Endothelial cell of umbilical vein (primary cell): ENCODE results near the gene PDSS2. TPM values are rescaled to one million over a fixed set of nuclear protein-coding genes. Genes with fewer than 3 reads are reported as not detected.

Source experiments
- BruUV-seq: library from RNA; stranded (reverse); fragments of 400-500 nt; replicated peaks from 2 replicates; lab custom pipeline; 2021; lab: Mats Ljungman, UMichigan
- CTCF ChIA-PET: fragments of 300-600, 350-600 bp; sonication (Branson Sonifier 250); formaldehyde crosslinking; loops from one replicate; lab custom pipeline; 2021; ENCODE audit warnings: antibody characterized with exemption, inconsistent platforms; lab: Charles Lee
- POLR2A ChIA-PET: fragments of 300-600, 350-600 bp; sonication (Branson Sonifier 250); formaldehyde crosslinking; loops from one replicate; lab custom pipeline; 2021; ENCODE audit warnings: antibody characterized with exemption, inconsistent platforms; lab: Charles Lee
- DNase-seq: peaks from one replicate; pipeline ENCODE4 v3.0.0-alpha.2; 2011; ENCODE audit warnings: low read depth, low spot score
- FAIRE-seq: peaks from 2 replicates; lab custom pipeline; 2011; peaks lifted over from hg19 to GRCh38; lab: Jason Lieb, UNC
- H2AFZ ChIP-seq: 2 replicates; pipeline ENCODE4 v1.6.0; 2012; ENCODE audit warnings: low read depth, low read length, control low read depth, inconsistent platforms
- H3K27ac ChIP-seq: 2 replicates; pipeline ENCODE4 v1.5.1; 2011; ENCODE audit warnings: low read depth, mild to moderate bottlenecking, control low read depth, low read length, moderate library complexity; ENCODE audit not compliant: insufficient read depth
- H3K27me3 ChIP-seq, 2 experiments: 2 replicates each; pipeline versions ENCODE4 v1.6.0 to v1.6.1; 2011; ENCODE audit warnings: low read length in 2 of 2, mixed read lengths in 1 of 2; ENCODE audit not compliant: control insufficient read depth in 2 of 2, insufficient read depth in 2 of 2
- H3K36me3 ChIP-seq, 2 experiments: 2 replicates in 1 of 2; 3 replicates in 1 of 2; pipeline ENCODE4 v1.5.1; 2011; ENCODE audit warnings: low read length in 2 of 2, mild to moderate bottlenecking in 1 of 2, moderate library complexity in 1 of 2; ENCODE audit not compliant: control insufficient read depth in 2 of 2, insufficient read depth in 2 of 2; ENCODE audit errors: extremely low read depth in 1 of 2
- H3K4me1 ChIP-seq: 3 replicates; pipeline ENCODE4 v1.5.1; 2011; ENCODE audit warnings: mild to moderate bottlenecking, low read length; ENCODE audit not compliant: control insufficient read depth, insufficient read depth; ENCODE audit errors: extremely low read depth
- H3K4me2 ChIP-seq: 2 replicates; pipeline ENCODE4 v1.6.1; 2011; ENCODE audit warnings: low read length, control low read depth, mixed read lengths; ENCODE audit not compliant: insufficient read depth
- H3K4me3 ChIP-seq, 3 experiments: fragments of 200-600 bp in 1 of 3; sonication (generic), shearing (Covaris generic) in 1 of 3; replicated peaks in 1 of 3; 2 replicates each; pipeline ENCODE4 v1.5.1; 2011 to 2016; ENCODE audit warnings: control low read depth in 3 of 3, low read length in 3 of 3, mild to moderate bottlenecking in 2 of 3, inconsistent platforms in 1 of 3, low read depth in 1 of 3, moderate library complexity in 1 of 3; ENCODE audit not compliant: insufficient read depth in 1 of 3
- H3K79me2 ChIP-seq: 2 replicates; pipeline ENCODE4 v1.6.0; 2012; ENCODE audit warnings: low read length, inconsistent platforms; ENCODE audit not compliant: control insufficient read depth, insufficient read depth
- H3K9ac ChIP-seq: replicated peaks from 2 replicates; pipeline ENCODE3; 2011; ENCODE audit warnings: low read length, control low read depth; ENCODE audit not compliant: insufficient read depth; ENCODE audit errors: extremely low read depth
- H3K9me1 ChIP-seq: replicated peaks from 3 replicates; pipeline ENCODE4 v1.6.0; 2011; ENCODE audit warnings: mild to moderate bottlenecking, low read length; ENCODE audit not compliant: control insufficient read depth, insufficient read depth; ENCODE audit errors: extremely low read depth
- H3K9me3 ChIP-seq: replicated peaks from 2 replicates; pipeline ENCODE4 v1.5.1; 2012; ENCODE audit warnings: low read length, inconsistent platforms; ENCODE audit not compliant: control insufficient read depth, insufficient read depth
- H4K20me1 ChIP-seq: replicated peaks from 2 replicates; pipeline ENCODE3; 2011; ENCODE audit warnings: mild to moderate bottlenecking, low read length; ENCODE audit not compliant: control insufficient read depth, insufficient read depth; ENCODE audit errors: extremely low read depth
- EZH2 ChIP-seq: IDR thresholded peaks from 2 replicates; pipeline ENCODE4 v1.6.1; 2012; ENCODE audit warnings: borderline replicate concordance, low read depth, mild to moderate bottlenecking, moderate library complexity, low read length, inconsistent platforms; ENCODE audit not compliant: severe bottlenecking
- FOS ChIP-seq: IDR thresholded peaks from 2 replicates; pipeline ENCODE4 v1.6.1; 2011; ENCODE audit warnings: mild to moderate bottlenecking, low read length, moderate library complexity, borderline replicate concordance; ENCODE audit not compliant: insufficient read depth
- GATA2 ChIP-seq: IDR thresholded peaks from 2 replicates; pipeline ENCODE4 v1.7.0; 2011; ENCODE audit warnings: low read depth, mild to moderate bottlenecking, moderate library complexity, mixed read lengths, low read length; ENCODE audit not compliant: insufficient read length, insufficient read depth
- JUN ChIP-seq: IDR thresholded peaks from 2 replicates; pipeline ENCODE4 v1.6.1; 2011; ENCODE audit warnings: borderline replicate concordance, low read depth; ENCODE audit not compliant: insufficient read length, insufficient read depth
- MYC ChIP-seq: IDR thresholded peaks from one replicate; pipeline ENCODE4 v1.6.1; 2011; ENCODE audit warnings: mild to moderate bottlenecking, low read depth, low read length
- POLR2A ChIP-seq: IDR thresholded peaks from 2 replicates; pipeline ENCODE4 v1.6.1; 2012; ENCODE audit warnings: low read depth, mild to moderate bottlenecking, control low read depth, low read length
- POLR2AphosphoS5 ChIP-seq: IDR thresholded peaks from 2 replicates; pipeline ENCODE4 v1.6.1; 2012; ENCODE audit warnings: low read depth, mild to moderate bottlenecking, control low read depth, low read length, moderate library complexity; ENCODE audit not compliant: insufficient read depth
- dilution Hi-C: fragments of 300-500 bp; cut with MboI; formaldehyde crosslinking; loops from one replicate; pipeline ENCODE4 v1.15.0; 2019; ENCODE audit warnings: low sequenced_read_pairs; ENCODE audit not compliant: extremely low pct_ligation_motif_present
- intact Hi-C: fragments of 100-400 bp; cut with micrococcal nuclease; formaldehyde crosslinking; loops from one replicate; pipeline ENCODE4 v1.10.0; 2022
- polyA plus RNA-seq, 4 experiments: library from polyadenylated mRNA; depleted of rRNA in 3 of 4; stranded (reverse) in 3 of 4; unstranded in 1 of 4; fragments of >200 nt; gene quantifications; 2 replicates each; pipeline versions ENCODE4 v1.2.1 to v1.2.3, GENCODE V29; 2011 to 2012; ENCODE audit warnings: missing spikeins in 1 of 4
- total RNA-seq: library from RNA; stranded (reverse); gene quantifications from 2 replicates; pipeline ENCODE4 v1.2.3, GENCODE V29; 2021
- TF ChIP-seq, protein P1 (sequence below): IDR thresholded peaks from 2 replicates; pipeline ENCODE4 v1.6.1; 2011; ENCODE audit not compliant: insufficient read depth, insufficient read length
- TF ChIP-seq, protein P2 (sequence below), 2 donors: IDR thresholded peaks; 1 replicate in 1 of 2; 2 replicates in 1 of 2; pipeline ENCODE4 v1.5.1; 2011; ENCODE audit warnings: low read length in 2 of 2, mild to moderate bottlenecking in 2 of 2, moderate library complexity in 2 of 2, control low read depth in 1 of 2, inconsistent platforms in 1 of 2, low read depth in 1 of 2; ENCODE audit not compliant: insufficient read depth in 1 of 2; ENCODE audit errors: extremely low read depth in 1 of 2

PDSS2 gene
- total and polyA plus RNA-seq, 2 donors (not counting 3 experiments of a cell fraction or from before 2014, with no cell fraction given), result 7.6 to 9.3 TPM

DNA sequence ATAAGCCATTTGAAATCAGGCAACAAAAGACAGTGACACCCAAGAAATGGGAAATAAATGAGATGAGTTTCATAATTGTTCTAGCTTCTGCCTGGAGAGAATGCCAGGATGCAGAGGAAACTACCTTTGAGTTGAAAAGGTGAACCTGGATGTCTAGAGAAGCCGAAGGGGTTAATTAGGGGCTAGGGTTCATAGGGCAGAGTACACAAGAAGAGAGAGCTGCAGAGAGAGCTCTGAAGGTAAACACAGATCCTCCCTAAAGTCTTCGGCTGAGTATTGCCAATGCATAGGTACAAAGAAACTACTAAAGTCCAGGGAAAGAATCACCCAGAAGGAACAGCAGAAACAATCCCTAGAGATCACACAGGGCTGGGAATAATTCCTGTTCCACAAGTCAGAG, 224.4 kb downstream of the PDSS2 start:
- FAIRE-seq (no peak), DNase-seq (no peak)
- ChIA-PET POLR2A (no interaction called here), CTCF (interaction anchor here (1.0 kb wide), 1 partner anchor 13 kb away, joined by 3 read pairs; no protein-coding TSS in a partner anchor)
- H2AFZ ChIP-seq, result no peak overlapping the region
- no peaks in the 10 kb centered on the region for H3K9me3 ChIP-seq
- no peaks in the 10 kb centered on the region for H3K27me3 ChIP-seq
- no peak overlapping the region for H3K9ac ChIP-seq
- dilution Hi-C loops (no loop called here), intact Hi-C loops (no loop called here)
- H3K36me3 ChIP-seq, result no peaks in the 10 kb centered on the region
- H3K9me1 ChIP-seq, result no peaks in the 10 kb centered on the region
- H4K20me1 ChIP-seq, result no peaks in the 10 kb centered on the region
- no peak for TF ChIP-seq POLR2AphosphoS5
- no peak for TF ChIP-seq JUN
- no peak for TF ChIP-seq POLR2A
- no peaks in the 10 kb centered on the region for H3K79me2 ChIP-seq
- no TSS peak for BruUV-seq
- H3K4me3 ChIP-seq, result no peak overlapping the region
- H3K4me2 ChIP-seq, result no peak overlapping the region
- H3K27ac ChIP-seq, result no peak overlapping the region
- peaks cover 6% of the 10 kb centered on the region for H3K4me1 ChIP-seq

DNA sequence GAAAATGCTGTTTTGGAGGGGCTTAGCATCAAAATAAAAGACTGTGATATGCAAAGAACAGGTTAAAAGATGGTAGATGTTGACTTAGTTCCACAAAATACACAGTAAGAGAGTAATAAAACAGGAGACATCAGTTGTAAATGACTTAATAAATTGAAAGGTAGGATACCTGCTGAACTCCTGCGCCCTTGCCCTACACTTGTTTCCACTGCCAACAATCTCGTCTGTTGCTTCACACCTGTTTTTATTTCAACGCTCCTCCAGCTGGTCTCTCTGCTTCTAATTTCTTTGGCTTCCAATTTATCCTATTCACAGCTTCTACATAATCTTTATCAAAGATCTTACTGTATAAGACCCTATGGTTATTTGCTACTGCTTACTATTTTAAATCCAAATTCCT, 228.1 kb downstream of the PDSS2 start:
- CTCF ChIA-PET, result interaction anchor here (0.7 to 1.0 kb wide), 2 partner anchors 32 to 87 kb away, joined by 3 to 4 read pairs; no protein-coding TSS in a partner anchor

More for the DNA sequence above, 228.1 kb downstream of the PDSS2 start:
- dilution Hi-C loops (no loop called here), intact Hi-C loops (no loop called here)
- no peak overlapping the region for H3K4me3 ChIP-seq
- H3K4me2 ChIP-seq, result no peak overlapping the region
- POLR2A ChIA-PET, result no interaction called here
- no peak overlapping the region for H3K9ac ChIP-seq
- BruUV-seq, result no TSS peak
- DNase-seq (no peak), FAIRE-seq (no peak)
- TF ChIP-seq, protein P1, sequence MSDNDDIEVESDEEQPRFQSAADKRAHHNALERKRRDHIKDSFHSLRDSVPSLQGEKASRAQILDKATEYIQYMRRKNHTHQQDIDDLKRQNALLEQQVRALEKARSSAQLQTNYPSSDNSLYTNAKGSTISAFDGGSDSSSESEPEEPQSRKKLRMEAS, result no peak
- no peak for TF ChIP-seq MYC
- no peak for TF ChIP-seq GATA2
- no peak for TF ChIP-seq POLR2AphosphoS5
- TF ChIP-seq JUN, result no peak
- TF ChIP-seq FOS, result no peak
- TF ChIP-seq POLR2A, result no peak
- TF ChIP-seq EZH2, result no peak
- TF ChIP-seq, protein P2, sequence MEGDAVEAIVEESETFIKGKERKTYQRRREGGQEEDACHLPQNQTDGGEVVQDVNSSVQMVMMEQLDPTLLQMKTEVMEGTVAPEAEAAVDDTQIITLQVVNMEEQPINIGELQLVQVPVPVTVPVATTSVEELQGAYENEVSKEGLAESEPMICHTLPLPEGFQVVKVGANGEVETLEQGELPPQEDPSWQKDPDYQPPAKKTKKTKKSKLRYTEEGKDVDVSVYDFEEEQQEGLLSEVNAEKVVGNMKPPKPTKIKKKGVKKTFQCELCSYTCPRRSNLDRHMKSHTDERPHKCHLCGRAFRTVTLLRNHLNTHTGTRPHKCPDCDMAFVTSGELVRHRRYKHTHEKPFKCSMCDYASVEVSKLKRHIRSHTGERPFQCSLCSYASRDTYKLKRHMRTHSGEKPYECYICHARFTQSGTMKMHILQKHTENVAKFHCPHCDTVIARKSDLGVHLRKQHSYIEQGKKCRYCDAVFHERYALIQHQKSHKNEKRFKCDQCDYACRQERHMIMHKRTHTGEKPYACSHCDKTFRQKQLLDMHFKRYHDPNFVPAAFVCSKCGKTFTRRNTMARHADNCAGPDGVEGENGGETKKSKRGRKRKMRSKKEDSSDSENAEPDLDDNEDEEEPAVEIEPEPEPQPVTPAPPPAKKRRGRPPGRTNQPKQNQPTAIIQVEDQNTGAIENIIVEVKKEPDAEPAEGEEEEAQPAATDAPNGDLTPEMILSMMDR (IDR thresholded peaks at IDR 0.05; ENCODE audit: extremely low read depth in 1 of 2, insufficient read depth in 1 of 2, low read depth in 1 of 2, low read length in 2 of 2), result no peak
- H3K36me3 ChIP-seq, result no peaks in the 10 kb centered on the region
- H3K27ac ChIP-seq, result no peak overlapping the region
- H3K9me1 ChIP-seq, result no peaks in the 10 kb centered on the region
- no peaks in the 10 kb centered on the region for H3K9me3 ChIP-seq
- H3K79me2 ChIP-seq, result no peaks in the 10 kb centered on the region
- H4K20me1 ChIP-seq, result no peaks in the 10 kb centered on the region
- no peak overlapping the region for H2AFZ ChIP-seq
- no peaks in the 10 kb centered on the region for H3K27me3 ChIP-seq
- peaks cover 6% of the 10 kb centered on the region for H3K4me1 ChIP-seq
